Hepatocyte (in vitro differentiated cells): ENCODE results near the gene UROD.
"Not testable (repeated sequence)": the region's sequence is repeated elsewhere in the genome, so short reads cannot be mapped to it uniquely, and the experiment has no call there.

Experiments used
- CTCF ChIP-seq: fragments of 200-600 bp; sonication (generic); IDR thresholded peaks from 2 replicates; pipeline ENCODE4 v1.5.1; 2016; ENCODE audit warnings: antibody characterized with exemption, mild to moderate bottlenecking; ENCODE audit not compliant: poor library complexity
- EZH2 ChIP-seq: fragments of 200-600 bp; sonication (generic); IDR thresholded peaks from 2 replicates; pipeline ENCODE4 v1.6.1; 2016; ENCODE audit warnings: antibody characterized with exemption, mild to moderate bottlenecking, borderline replicate concordance
- EZH2phosphoT487 ChIP-seq: fragments of 200-600 bp; sonication (generic); IDR thresholded peaks from one replicate; pipeline ENCODE4 v1.6.1; 2018; ENCODE audit warnings: antibody characterized with exemption, mild to moderate bottlenecking, low read depth, moderate library complexity; ENCODE audit not compliant: unreplicated experiment, severe bottlenecking

- TF ChIP-seq EZH2, CTCF, EZH2phosphoT487: not testable (repeated sequence)
Observed at GRCh38 chr1:45062463-45062862, 50.4 kb downstream of the UROD start.
